ENCODE data around the gene CSF3R.

- TF ChIP-seq GATA2 (IDR thresholded peaks at IDR 0.05; ENCODE audit: low read depth, low read length) (no peak), GATA3 (IDR thresholded peaks at IDR 0.05; ENCODE audit: low read depth, low read length) (no peak)
Measured at GRCh38 chr1:36502616-36503015, 19.9 kb upstream of the CSF3R start.

All from SH-SY5Y (cell line).